GM18517 (cell line): ENCODE data around the gene PIK3CA.
"Not testable (repeated sequence)": the region's sequence is repeated elsewhere in the genome, so short reads cannot be mapped to it uniquely, and the experiment has no call there.

Experiments used
- ATAC-seq: cut with Tn5 transposase; IDR thresholded peaks from one replicate; pipeline ENCODE4 v1.9.1; 2021; ENCODE audit warnings: mild to moderate bottlenecking, moderate library complexity; ENCODE audit not compliant: unreplicated experiment

PIK3CA gene

GRCh38 chr3:179259959-179260756, 112.0 kb downstream of the PIK3CA start:
- ATAC-seq = not testable (repeated sequence)

DNA sequence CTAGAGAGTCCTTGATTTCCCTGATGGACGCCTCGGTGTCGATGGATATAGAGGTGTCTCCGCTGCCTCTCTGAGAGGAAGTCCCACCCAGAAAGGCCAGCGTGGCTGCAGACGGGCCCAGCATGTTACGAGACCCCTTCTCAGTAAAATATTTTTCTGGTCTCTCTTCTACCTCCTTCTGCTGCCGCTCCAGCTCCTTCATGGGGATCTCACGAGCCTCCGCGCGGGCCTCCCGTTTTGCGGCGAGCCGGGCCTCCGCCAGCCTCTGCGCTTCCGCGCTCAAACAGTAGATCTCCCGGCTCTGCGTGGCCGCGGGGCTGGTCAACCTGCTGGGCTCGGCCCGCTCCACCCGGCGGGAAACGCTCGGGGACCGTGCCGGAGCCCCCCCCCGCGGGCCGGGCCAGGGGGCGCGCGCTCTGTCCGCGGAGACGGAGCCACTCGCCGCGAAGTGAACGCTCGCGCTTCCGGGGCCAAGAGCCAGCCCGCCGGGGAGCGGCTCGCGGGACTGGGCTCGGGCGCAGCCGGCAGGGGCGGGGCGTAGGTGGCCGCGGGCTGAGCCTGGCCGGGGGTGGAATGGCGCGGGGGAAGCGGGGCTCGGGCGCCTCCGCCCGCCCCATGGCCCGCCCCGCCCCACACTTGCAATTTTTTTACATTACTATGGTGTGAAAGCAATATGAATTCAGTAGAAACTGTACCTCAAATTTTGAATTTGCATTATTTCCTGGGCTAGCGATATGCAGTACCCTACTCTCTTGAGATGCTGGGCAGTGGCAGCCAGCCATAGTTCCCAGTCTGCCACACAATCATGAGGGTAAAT, 113.0 kb downstream of the PIK3CA start:
- ATAC-seq = peak; percentile 87

DNA sequence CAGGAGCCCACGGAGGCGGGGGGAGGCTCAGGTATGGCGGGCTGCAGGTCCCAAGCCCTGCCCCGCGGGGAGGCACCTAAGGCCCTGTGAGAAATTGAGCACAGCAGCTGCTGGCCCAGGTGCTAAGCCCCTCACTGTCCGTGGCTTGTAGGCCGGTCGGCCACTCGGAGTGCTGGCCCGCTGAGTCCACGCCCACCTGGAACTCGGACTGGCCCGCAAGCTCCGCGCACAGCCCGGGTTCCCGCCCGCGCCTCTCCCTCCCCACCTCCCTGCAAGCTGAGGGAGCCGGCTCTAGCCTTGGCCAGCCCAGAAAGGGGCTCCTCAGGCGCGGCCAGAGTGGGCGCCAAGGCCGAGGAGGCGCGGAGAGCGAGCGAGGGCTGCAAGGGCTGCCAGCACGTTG, 115.0 kb downstream of the PIK3CA start:
- no peak for ATAC-seq

DNA sequence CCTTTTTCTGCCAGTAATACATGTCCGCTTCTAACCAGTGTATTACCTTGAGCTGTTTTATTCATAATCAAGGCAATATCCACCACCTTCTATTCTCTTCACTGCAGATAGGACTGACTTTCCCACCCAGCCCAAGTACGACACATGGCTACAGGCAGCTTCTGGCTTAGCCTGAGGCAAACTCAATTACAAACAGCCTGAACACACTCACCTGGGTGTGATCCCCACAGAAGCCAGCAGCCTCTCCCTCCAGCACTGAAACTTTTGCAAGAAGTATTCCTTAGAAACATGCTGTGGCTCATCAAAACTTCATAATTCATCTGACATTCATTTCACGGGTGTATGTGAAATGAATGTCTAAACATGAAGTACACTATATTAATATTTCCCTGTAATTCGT, 116.3 kb downstream of the PIK3CA start:
- ATAC-seq = no peak

DNA sequence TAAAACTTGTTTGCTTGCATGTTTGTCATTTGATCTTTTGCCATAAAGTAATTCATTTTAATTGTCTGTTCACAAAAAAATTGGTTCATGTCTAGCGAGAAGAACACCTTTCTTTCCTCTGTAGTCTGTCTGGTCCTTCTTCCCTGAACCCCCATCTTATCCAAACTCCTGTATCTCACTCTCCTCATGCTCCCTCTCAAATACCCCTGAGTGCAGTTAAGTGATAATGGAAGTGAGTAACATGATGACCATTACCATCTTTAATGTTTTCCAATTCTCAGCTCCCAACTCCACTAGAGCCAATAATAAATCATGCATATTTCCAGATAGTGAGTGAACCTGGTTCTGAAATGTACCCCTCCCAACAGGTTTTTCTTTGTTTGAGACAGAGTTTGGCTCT, 116.9 kb downstream of the PIK3CA start:
- no peak for ATAC-seq

GRCh38 chr3:179265875-179266274, 117.7 kb downstream of the PIK3CA start:
- ATAC-seq = peak; percentile 37

- ATAC-seq = no peak
These were observed 118.6 kb downstream of the PIK3CA start for GRCh38 chr3:179266701-179267211.

GRCh38 chr3:179268400-179269051, 120.4 kb downstream of the PIK3CA start:
- no peak for ATAC-seq

GRCh38 chr3:179269152-179269707, 121.1 kb downstream of the PIK3CA start:
- no peak for ATAC-seq

DNA sequence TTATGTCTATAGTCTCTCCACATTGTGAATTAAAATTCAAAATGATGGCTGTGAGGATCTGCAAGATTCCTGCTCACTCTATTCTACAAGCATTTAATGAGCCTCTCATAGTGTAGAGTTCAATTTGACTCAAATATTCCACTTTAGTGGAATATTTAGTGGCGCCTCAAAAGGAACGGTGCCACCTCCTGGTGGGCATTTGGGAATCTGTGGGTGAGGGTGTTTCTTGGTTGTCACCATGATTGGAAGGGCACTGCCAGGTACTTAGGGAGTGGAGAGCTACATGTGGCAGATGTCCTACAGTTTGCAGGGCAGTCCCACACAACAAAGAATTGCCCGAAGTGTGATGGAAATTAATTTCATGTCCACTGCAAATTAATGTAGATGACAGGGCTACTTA, 124.2 kb downstream of the PIK3CA start:
- ATAC-seq = no peak

DNA sequence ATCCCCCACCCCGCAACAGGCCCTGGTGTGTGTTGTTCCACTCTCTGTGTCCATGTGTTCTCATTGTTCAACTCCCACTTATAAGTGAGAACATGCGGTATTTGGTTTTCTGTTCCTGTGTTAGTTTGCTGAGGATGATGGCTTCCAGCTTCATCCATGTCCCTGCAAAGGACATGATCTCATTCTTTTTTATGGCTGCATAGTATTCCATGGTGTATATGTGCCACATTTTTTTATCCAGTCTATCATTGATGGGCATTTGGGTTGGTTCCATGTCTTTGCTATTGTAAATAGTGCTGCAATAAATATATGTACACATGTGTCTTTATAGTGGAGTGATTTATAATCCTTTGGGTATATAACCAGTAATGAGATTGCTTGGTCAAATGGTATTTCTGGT, 126.3 kb downstream of the PIK3CA start:
- ATAC-seq = not testable (repeated sequence)

DNA sequence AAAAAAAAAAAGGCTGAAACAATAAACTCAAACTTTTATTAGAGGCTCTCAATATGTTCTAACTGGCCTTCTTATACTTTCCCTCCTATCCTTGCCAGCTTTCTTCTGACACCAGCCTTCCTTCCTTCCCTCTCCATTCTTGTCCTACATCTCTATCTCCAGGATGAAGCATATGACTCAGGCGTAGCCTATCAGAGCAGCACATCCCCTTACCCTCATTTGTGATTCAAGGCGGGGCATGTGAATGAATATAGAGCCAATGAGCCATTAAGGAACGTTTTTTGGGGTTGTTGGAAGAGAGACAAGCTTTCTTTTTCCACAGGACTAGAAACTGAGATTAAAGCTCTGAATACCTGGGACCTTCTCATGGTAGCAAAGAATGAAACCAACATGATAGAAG, 127.8 kb downstream of the PIK3CA start:
- no peak for ATAC-seq

- no peak for ATAC-seq
These were observed 128.6 kb downstream of the PIK3CA start for GRCh38 chr3:179276743-179277142.

- no peak for ATAC-seq
These were observed 130.0 kb downstream of the PIK3CA start for GRCh38 chr3:179278151-179278550.

GRCh38 chr3:179278932-179279693, 131.0 kb downstream of the PIK3CA start:
- no peak for ATAC-seq

- no peak for ATAC-seq
These were observed 131.7 kb downstream of the PIK3CA start for GRCh38 chr3:179279837-179280236.

DNA sequence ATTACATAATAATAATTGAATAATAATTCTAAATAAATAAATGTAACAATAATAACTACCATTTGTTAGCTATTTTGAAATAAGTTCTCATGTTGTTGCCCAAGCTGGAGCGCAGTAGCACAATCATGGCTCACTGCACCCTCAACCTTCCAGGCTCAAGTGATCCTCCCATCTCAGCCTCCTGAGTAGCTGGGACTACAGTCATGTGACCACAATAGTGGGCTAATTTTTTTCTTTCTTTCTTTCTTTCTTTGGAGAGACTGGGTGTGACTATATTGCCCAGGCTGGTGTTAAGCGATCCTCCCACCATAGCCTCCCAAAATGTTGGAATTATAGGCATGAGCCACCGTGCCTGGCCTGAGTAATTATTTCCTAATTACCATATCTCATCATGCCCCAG, 133.7 kb downstream of the PIK3CA start:
- ATAC-seq = no peak

DNA sequence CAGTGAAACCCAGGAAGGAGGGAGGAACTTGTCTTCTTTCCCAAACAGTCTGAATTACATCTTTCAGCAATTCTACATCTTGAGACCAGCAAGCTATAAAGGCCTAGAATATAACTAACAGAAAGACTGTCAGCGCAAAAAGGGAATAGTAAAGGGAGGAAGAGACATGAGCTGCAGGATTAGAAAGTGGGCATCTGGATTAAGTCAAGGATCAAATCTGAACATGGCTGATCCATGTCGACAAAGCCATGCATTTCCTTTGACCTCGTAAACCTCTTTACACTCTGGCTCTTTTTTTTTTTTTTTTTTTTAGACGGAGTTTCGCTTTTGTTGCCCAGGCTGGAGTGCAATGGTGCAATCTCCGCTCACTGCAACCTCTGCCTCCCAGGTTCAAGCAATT, 138.2 kb downstream of the PIK3CA start:
- no peak for ATAC-seq

GRCh38 chr3:179288845-179289244, 140.7 kb downstream of the PIK3CA start:
- ATAC-seq = no peak

DNA sequence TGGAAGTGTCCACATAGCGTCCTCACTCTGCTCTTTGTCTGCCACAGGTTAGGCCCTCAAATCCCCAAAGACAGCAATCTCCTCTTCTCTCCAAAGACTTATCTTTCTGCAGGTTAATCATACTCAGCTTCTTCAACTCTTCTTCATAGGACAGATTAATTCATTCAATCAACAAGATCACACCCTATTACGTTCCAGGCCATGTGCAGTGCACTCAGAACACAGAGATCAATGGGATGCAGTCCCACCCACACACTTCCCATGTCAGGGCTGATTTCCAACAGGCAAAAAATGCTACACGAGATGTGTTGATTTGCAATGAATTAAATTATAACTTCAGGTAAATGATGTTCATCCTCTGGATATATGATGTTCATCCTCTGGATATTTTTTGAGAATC, 141.1 kb downstream of the PIK3CA start:
- ATAC-seq = no peak
